Vagina (tissue), 2 donors: Measurements from ENCODE around the gene NRP2.

Source experiments
- POLR2A ChIP-seq, 2 donors: fragments of 450-650 bp; IDR thresholded peaks; one replicate each; pipeline ENCODE4 v1.6.1; 2017; ENCODE audit warnings: antibody characterized with exemption in 2 of 2, mild to moderate bottlenecking in 2 of 2, moderate library complexity in 2 of 2
- POLR2AphosphoS5 ChIP-seq, 2 donors: sonication (generic); formaldehyde crosslinking; IDR thresholded peaks; one replicate each; pipeline ENCODE4 v1.9.0; 2017; ENCODE audit warnings: antibody characterized with exemption in 2 of 2, mild to moderate bottlenecking in 2 of 2, low read depth in 1 of 2; ENCODE audit not compliant: insufficient read depth in 1 of 2
- TF ChIP-seq, protein P1 (sequence below), 3 experiments: fragments of 450-650 bp in 2 of 3; fragments of 200-600 bp in 1 of 3; sonication (generic) in 1 of 3; IDR thresholded peaks; one replicate each; pipeline ENCODE4 v1.5.1; 2017 to 2019; ENCODE audit warnings: antibody characterized with exemption in 3 of 3, mild to moderate bottlenecking in 2 of 3, moderate library complexity in 2 of 3

DNA sequence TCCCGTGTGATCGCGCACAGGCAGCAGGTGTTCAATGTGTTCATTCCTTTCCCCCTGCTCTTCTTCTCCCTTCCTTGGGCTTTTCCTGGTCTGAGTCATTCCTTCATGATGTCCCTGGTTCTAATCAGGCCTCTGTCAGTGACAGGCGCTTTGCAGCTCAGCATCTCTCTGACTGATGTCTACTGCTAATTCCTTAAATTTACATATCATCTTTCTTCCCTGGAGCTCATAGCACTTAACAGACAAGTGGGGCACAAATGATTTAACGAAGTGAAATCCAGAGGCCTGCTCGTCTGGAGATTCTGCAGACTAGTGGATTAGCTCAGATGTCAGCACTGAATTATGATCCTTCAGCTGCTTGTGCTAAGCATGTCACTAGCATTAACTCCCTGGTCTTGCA is 77.9 kb downstream of the NRP2 start:
- no peak for TF ChIP-seq POLR2AphosphoS5 (IDR thresholded peaks at IDR 0.05; ENCODE audit: insufficient read depth in 1 of 2, low read depth in 1 of 2)
- TF ChIP-seq, protein P1, sequence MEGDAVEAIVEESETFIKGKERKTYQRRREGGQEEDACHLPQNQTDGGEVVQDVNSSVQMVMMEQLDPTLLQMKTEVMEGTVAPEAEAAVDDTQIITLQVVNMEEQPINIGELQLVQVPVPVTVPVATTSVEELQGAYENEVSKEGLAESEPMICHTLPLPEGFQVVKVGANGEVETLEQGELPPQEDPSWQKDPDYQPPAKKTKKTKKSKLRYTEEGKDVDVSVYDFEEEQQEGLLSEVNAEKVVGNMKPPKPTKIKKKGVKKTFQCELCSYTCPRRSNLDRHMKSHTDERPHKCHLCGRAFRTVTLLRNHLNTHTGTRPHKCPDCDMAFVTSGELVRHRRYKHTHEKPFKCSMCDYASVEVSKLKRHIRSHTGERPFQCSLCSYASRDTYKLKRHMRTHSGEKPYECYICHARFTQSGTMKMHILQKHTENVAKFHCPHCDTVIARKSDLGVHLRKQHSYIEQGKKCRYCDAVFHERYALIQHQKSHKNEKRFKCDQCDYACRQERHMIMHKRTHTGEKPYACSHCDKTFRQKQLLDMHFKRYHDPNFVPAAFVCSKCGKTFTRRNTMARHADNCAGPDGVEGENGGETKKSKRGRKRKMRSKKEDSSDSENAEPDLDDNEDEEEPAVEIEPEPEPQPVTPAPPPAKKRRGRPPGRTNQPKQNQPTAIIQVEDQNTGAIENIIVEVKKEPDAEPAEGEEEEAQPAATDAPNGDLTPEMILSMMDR (IDR thresholded peaks at IDR 0.05), result no peak
- TF ChIP-seq POLR2A (IDR thresholded peaks at IDR 0.05), result no peak
